GM21529 (cell line): Measurements from ENCODE around the gene B4GALT7.
A peak's percentile ranks its signal among the peaks of the same experiment; 100 is the strongest.
"Not testable (repeated sequence)": the region's sequence is repeated elsewhere in the genome, so short reads cannot be mapped to it uniquely, and the experiment has no call there.

Source experiments
- ATAC-seq: cut with Tn5 transposase; IDR thresholded peaks from one replicate; pipeline ENCODE4 v1.9.1; 2021; ENCODE audit not compliant: unreplicated experiment

B4GALT7 gene

GRCh38 chr5:177599731-177600507, at the start of gene B4GALT7:
TSS of gene B4GALT7 (plus strand) at chr5:177600132. CDS start at chr5:177600211, 79 bp downstream.
- peak; percentile 88 for ATAC-seq

DNA sequence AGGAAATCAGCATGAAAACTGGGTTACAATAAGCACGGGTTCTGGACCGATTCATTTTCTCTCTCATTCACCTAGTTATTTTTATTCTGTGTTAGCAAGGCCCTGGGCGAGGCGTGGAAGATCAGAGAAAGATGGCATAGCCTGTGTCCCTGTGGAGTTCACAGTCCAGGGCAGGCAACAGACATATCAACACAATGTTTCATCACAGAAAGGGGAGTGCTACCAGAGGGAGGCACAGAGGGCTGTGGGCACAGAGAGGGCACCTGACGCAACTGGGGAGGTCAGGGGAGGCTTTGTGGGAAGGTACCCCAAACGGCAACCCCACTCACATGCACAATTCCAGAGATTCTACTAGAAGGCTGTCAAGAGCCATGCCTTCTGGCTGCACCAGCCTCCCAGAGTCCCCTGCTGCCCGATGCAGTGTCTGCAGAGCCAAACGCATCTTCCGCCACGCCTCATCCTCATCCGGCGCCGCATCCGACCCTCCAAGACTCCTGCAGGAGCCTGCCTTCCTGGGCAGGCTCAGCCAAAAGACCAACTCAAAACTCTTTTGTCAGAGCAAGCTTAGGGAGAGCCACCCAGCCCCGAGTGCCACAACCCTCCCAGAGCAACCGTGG, 47.0 kb upstream of the B4GALT7 start:
- no peak for ATAC-seq

DNA sequence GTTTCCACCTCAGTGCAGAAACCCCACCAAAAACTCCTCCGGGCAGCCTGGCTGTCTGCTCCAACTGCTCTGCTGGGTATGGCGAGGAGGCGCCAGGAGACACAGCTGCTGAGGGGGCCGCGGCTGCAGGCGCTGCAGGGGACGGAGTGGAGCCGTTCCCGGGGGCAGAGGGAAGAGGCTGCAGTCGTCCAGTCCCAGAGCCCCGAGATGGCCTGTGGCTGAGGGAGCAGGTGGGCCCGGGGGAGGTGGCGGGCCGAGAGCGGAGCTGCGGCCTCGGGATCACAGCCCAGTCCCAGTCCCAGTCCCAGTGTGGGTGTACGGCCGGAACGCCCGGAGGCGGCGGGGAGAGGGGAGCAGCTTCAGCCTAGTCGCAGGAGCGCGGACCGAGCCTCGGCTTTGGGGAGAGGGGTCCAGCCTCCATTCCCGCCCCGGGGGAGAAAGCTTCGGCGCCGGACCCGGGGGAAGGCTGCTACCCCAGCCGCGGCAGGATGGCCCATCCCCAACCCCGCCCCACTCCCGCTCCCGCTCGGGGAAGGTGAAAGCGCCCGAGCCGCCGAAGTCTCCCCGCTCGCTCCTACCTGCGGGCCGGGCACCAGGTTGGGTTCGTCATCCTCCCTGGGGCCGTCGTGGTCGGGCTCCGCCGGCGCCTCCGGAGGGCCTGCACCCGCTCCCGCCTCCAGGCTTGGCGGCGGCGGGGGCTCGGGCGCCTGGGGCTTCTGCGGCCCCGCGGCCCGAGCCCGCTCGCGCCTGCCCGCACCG, 46.1 kb upstream of the B4GALT7 start:
- peak; percentile 46 for ATAC-seq

DNA sequence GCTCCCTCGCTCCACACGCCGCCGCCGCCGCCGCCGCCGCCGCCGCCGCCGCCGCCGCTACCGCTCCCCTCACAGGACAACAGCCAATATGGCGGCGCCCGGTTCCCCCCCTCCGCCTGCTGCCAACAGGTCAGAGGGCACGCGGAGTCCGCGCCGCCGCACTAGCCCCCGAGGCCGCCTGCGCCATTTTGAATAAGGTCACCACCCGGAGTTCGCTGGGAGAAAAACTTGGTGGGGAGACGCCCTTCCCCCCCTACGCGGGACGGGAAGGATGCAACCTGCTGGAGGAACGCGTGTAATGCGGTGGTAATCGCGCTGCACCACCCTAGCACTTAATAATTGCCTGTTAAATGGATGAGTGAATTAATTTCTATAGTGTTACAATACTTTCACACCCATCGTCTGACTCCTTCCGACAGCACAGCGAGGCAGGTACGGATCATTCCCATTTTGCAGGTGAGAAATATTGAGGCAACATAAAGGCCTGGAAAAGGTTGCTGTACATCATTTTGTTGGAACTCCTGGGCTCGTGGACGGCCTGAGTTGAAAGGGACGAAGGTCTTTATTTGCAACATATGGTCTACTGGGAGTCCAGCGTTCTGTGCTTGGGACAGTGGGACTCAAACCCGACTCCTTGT, 45.3 kb upstream of the B4GALT7 start, which contains the start of gene FAM193B:
TSS of gene FAM193B (minus strand) at position 90 of the 638 bp plus-strand sequence. CDS start 105 bp downstream, outside the sequence.
- peak; percentile 93 for ATAC-seq

GRCh38 chr5:177555228-177555627, 44.7 kb upstream of the B4GALT7 start:
- ATAC-seq: no peak

DNA sequence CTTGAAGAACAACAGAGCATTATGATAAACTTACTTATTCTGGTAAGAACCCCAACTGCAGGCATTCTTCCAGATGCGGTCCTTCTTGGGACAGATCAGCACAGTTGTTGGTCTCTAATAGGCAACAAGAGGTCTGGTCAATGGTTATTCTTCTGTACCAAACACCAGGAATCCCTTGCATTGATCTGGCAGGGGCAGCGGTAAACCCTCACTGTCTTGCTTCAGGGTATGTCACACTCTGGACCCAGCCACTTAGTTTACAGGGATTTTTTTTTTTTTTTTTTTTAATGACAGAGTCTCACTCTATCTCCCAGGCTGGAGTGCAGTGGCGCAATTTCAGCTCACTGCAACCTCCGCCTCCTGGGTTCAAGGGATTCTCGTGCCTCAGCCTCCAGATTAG, 44.3 kb upstream of the B4GALT7 start:
- no peak for ATAC-seq

DNA sequence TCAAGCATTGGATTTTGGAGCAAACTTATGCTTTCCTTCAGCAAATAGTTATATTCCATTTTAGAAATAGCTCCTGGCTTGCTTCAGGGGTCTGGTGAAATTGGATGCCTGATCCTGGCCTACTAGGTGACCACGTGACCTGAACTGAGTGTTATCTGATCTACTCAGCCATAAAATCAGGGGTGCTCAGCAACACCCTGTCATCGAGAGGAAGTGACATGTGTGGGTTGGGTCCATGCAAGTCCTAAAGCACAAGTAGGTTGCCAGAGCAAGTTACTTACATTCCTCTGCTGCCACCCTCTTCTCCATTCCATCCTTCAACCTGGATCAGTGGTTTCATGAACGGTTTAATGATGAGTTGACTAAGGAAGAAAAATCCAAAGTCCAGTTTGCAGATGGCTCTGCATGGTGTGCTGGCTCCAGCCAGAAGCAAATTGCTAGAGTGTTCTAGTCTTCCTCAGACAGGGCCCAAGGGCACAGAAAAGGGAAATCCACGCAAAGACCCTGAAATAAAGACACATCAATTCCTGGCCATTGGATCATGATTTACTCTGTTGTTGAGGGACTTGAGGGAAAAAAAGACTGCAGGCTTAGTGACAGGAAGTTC, 42.8 kb upstream of the B4GALT7 start:
- ATAC-seq: no peak

DNA sequence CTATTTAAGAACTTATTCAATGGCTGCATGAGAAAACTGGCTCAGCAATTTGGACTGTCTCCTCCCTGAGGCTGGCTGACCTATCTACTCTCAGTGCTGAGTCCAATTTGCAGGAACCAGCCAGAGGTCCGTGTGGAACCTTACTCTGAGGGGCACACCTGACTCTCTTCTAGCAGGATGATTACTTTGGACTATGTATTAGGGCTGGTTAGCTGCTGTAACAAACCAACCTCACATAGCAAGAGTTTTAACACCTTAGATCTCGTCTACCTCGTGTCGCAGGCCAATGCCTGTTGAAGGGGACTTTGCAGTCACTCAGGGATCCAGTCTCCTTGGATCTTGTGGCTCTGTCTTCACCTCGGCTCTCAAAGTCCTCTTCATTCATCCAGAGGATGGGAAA, 42.1 kb upstream of the B4GALT7 start:
- no peak for ATAC-seq

GRCh38 chr5:177559446-177559941, 40.4 kb upstream of the B4GALT7 start:
- ATAC-seq: not testable (repeated sequence)

- ATAC-seq: no peak
Measured at GRCh38 chr5:177565046-177565445, 34.9 kb upstream of the B4GALT7 start.

DNA sequence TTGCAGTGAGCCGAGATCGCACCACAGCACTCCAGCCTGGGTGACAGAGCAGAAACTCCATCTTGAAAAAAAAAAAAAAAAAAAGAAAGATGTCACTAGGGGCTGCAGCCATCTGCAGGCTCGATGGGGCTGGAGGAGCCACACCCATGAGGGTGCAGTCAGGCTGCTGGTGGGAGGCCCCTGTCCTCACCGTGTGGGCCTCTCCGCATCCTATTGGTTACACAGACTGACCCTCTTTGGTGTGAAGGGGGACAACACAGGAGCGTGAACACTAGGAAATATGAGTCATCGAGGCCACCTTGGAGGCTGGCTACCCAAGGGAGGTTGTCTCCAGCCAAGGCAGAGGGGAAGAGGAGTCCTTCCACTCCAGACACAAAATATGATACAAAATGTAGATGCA, 31.6 kb upstream of the B4GALT7 start:
- no peak for ATAC-seq

DNA sequence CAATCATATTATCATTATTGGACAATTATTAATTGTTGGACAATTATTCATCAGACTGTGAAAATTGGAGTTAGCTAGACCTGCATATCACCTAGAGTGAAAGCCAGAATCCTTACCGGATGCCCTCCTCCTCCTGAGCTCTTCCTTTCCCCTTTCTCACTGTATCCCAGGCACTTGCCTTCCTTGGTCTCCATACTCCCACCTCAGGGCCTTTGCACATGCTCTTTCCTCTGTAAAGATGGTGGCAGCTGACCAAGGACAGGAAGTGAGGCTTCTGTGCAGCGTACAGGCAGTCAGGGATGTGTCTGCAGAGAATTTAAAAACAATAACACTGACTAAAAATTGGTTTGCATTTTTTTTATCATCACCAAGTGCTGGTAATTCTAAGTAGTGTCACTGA, 30.0 kb upstream of the B4GALT7 start:
- ATAC-seq: no peak

DNA sequence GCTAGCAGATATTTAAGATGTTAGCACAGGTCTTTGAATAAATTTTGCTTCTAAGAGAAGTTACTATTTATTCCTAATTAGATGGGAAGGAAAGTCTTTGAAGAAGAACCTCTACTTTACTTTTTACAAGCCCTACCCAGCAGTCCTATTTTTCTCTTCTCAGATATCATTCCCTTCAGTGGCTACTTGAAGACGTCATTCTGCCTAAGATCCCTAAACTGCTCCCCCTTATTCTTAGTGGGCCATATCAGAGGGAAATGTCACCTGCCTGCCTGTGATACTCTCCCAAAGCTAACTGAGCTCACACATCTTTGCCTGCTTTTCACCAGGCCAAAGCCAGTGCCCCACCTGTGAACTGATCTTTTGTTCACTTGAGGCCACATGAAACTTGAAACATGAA, 24.4 kb upstream of the B4GALT7 start:
- ATAC-seq: no peak

DNA sequence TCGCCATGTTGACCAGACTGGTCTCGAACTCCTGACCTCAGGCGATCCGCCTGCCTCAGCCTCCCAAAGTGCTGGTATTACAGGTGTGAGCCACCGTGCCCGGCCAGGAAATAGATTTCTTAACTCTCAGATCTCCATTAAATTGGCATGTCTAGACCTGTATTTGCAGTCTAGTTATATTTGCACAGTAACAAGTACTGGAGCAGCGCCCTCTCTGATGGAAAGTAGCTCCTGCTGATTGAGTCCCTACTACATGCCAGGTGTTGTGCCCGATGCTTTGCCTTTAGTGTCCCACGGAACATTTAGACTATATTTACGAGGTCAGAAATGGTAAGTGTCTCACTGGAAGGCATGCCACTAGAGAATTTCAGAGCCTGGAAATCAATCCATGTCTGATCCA, 23.8 kb upstream of the B4GALT7 start:
- no peak for ATAC-seq

GRCh38 chr5:177578316-177578715, 21.6 kb upstream of the B4GALT7 start:
- ATAC-seq: no peak

DNA sequence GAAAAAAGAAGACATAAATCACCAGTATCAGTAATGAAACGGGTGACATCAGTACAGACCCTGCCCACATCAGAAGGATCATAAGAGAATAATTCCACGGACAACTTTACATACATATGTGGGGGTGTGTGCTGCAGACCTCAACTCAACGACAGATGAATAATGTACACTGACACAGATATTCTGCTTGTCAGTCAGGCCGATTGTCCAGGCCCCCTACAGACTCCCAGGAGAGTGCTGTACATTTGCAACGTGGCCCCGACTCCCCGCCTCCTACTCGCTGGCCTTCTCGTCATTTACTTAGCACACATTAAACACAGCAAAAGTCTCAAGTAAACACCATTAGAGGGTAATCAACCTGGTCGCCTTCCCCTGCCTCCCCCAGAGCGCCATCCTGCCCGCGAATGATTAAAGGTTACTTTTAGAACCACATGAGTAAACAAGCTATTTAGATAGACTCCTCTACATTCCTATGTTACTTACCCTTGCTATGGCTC, 11.5 kb upstream of the B4GALT7 start:
- ATAC-seq: no peak

DNA sequence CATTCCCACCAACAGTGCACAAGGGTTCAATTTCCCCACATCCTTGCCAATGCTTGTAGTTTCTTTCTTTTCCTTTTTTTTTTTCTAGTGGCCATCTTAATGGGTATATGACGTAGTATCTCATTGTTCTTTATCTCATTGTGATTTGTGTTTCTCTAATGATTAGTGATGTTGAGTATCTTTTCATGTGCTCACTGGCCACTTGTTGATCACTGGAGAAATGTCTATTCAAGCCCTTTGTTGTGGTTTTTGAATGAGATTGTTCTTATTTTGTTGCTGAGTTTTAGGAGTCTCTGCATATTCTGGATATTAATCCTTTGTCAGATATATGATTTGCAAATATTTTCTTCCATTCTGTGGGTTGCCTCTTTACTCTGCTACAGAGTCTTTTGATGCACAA, 9.5 kb upstream of the B4GALT7 start:
- ATAC-seq: no peak

DNA sequence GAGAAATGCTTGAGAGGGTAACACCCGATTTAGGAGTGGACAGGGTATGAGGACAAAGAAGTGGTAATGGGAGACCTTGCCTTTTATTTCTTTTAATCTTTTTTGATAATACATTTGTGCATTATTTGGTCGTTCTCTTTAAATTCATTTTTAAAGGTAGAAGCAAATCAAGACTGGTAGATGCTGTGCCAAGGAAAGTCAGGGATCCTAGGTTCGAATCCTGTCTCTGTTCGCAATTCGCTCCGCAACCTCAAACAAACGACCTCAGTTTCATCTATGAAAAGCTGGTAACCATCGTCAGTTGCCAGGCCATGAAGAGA, 8.3 kb upstream of the B4GALT7 start:
- ATAC-seq: no peak

DNA sequence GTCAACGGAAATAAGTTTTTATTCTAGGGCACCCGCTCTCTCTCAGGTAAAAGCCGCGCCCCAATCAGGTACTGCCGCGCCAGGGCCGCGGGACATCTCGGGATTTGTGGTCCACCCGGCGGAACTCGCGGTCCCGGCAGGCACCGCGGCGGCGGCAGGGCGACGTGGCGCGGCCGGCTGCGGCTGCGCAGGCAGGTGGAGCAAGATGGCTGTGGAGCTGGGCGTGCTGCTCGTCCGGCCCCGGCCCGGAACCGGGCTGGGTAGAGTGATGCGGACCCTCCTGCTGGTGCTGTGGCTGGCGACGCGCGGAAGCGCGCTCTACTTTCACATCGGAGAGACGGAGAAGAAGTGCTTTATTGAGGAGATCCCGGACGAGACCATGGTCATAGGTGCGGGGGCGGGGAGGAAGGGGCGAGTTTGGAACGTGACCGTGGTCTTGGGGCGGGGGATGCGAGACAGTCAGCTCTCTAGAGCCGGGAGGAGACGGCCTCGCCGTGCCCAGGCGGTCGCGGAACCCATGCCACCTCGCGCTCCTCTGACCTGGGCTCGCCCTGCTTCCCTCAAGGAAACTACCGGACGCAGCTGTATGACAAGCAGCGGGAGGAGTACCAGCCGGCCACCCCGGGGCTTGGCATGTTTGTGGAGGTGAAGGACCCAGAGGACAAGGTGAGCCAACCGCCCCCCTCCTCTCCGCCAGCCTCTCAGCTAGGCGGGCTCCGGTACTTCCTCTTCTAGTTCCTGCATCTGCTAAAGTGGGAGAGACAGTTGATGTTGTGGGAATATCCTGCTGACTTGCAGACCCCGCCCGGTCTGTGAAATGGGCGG, 7.7 kb upstream of the B4GALT7 start, which contains the start of gene TMED9:
TSS of gene TMED9 (plus strand) at position 194 of the 825 bp plus-strand sequence. CDS start at position 206, 12 bp downstream.
- peak; percentile 96 for ATAC-seq

DNA sequence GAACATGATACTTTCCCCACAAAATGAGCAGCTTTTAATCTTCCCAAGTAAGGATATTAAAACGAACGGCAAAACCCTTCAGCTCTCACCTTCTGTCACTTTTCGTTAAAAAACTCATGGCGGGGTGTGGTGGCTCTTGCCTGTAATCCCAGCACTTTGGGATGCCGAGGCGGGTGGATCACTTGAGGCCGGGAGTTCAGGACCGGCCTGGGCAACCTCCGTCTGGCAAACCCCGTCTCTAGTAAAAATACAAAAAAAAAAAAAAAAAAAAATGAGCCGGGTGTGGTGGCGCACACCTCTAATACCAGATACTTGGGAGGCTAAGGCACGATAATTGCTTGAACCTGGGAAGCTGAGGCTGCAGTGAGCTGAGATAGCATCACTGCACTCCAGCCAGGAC, 7.0 kb upstream of the B4GALT7 start:
- ATAC-seq: no peak
